ENCODE measurements around the gene TMEM120B. TPM values are rescaled to one million over a fixed set of nuclear protein-coding genes. Genes with fewer than 3 reads are reported as not detected.

TMEM120B gene
- total RNA-seq, 1 donor from 2014 or later: 13.7 TPM

- DNase-seq (ENCODE audit: extremely low read depth, low read depth, low spot score): no peak
These were observed 99.8 kb downstream of the TMEM120B start for GRCh38 chr12:121812320-121812871.

DNA sequence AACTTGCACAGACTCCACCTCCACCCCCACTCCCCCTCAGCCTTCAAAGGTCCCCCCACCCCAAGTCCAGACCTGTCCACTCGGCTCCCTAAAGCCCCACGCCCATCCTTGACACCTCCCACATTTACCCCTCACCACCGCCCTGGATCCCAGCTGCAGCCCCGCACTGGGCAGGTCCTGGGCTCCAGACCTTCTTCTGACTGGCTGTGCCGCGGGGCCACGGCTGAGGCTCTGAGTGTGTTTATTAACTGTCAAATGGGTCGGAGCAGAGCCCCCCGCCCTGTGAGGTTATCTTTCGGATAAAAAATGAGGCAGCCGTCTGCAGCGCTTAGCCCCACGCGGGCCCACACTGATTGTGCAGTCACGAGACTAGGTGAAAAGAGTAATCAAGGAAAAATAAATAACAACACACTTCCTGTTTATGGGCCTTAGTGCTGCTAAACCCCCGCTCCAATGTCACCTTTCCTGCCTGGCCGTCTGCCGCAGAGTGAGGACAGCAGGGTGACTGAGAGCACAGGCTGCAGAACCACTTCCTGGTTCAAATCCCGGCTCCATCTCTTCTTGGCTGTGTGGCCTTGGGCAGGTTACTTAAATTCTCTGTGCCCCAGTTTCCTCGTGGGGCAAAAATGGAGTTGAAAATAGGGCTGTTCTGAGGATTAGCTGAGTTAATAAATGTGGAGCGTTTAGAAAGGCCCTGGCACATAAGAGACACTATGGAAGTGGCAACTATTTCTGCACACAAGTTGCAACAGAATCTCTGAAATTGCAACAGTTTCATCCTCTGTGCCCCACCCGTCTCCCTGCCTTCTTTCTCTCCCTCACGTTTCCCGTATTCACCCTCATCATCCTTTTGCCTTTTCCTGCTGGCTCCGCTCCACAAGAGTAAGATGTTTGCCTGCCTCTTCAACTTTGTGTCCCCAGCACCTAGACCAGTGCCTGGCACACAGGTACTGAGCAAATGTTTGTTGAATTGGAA is 100.7 kb downstream of the TMEM120B start:
- no peak for DNase-seq (ENCODE audit: extremely low read depth, low read depth, low spot score)

DNA sequence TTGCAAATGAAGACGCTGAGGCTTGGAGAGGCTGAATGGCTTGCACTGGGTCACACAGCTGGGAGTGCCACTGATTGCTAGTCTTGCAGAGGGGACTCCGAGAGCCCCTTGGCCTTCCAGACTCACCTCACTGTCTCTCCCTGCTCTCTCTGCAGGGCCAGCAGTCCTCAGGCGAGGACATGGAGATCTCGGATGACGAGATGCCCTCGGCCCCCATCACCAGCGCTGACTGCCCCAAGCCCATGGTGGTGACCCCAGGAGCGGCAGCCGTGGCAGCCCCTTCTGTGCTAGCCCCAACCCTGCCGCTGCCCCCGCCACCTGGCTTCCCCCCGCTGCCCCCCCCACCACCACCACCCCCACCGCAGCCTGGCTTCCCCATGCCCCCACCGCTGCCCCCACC is 101.4 kb downstream of the TMEM120B start:
- no peak for DNase-seq (ENCODE audit: extremely low read depth, low read depth, low spot score)

GRCh38 chr12:121814429-121815119 is 102.0 kb downstream of the TMEM120B start:
- DNase-seq (ENCODE audit: extremely low read depth, low read depth, low spot score): no peak

DNA sequence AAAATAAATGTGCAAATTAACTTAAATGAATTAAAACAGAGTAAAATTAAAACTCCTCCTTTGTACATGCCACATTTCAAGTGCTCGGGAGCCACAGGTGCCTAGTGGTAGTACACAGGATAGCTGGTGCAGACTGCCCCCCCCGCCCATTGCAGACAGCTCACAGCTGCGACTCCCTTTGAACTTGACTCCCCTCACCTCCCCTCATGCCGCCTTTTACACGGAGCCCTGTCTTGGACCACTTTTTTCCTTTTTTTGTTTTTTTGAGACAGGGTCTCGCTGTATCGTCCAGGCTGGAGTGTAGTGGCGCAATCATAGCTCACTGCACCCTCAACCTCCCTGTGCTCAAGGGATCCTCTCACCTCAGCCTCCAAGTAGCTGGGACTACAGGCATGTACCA is 102.7 kb downstream of the TMEM120B start:
- no peak for DNase-seq (ENCODE audit: extremely low read depth, low read depth, low spot score)

DNA sequence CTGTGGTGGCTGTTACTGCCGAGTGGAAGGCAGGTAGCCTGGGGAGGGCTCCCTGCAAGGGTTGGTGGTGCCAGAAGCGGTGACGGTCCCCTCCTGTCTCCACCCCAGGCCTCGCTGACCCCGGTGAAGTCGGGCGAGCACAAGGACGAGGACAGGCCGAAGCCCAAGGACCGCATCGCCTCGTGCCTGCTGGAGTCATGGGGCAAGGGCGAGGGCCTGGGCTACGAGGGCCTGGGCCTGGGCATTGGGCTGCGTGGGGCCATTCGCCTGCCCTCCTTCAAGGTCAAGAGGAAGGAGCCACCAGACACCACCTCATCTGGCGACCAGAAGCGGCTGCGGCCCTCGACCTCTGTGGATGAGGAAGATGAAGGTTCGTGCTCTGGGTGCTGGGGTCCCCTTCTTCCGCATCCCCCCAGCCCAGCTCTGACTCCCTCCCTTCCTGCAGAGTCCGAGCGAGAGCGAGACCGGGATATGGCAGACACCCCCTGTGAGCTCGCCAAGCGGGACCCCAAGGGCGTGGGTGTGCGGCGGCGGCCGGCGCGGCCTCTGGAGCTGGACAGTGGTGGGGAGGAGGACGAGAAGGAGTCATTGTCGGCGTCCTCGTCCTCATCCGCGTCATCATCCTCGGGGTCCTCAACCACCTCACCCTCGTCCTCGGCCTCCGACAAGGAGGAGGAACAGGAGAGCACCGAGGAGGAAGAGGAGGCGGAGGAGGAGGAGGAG is 104.5 kb downstream of the TMEM120B start:
- no peak for DNase-seq (ENCODE audit: extremely low read depth, low read depth, low spot score)

GRCh38 chr12:121817648-121818043 is 105.1 kb downstream of the TMEM120B start:
- no peak for DNase-seq (ENCODE audit: extremely low read depth, low read depth, low spot score)

DNA sequence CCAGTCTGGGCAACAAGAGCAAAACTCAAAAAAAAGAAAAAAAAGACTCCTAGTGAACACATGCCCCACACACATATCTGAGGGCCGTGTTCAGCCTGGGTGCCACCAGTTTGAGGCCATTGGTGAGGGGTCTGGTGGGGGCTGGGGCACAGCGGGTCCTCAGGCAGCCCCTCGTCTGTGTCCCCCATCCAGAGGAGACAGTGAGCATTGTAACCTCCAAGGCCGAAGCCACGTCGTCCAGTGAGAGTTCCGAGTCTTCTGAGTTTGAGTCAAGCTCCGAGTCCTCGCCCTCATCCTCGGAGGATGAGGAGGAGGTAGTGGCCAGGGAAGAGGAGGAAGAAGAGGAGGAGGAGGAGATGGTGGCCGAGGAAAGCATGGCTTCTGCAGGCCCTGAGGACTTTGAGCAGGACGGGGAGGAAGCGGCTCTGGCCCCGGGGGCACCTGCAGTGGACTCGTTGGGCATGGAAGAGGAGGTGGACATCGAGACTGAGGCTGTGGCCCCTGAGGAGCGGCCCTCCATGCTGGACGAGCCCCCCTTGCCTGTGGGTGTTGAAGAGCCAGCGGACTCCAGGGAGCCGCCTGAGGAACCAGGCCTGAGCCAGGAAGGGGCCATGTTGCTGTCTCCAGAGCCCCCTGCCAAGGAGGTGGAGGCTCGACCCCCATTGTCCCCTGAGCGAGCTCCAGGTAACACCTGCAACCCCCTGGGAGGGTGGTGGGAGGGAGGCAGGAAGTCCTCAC is 106.8 kb downstream of the TMEM120B start:
- DNase-seq (ENCODE audit: extremely low read depth, low read depth, low spot score): no peak

- DNase-seq (ENCODE audit: extremely low read depth, low read depth, low spot score): no peak
These were observed 107.5 kb downstream of the TMEM120B start for GRCh38 chr12:121820056-121820455.

DNA sequence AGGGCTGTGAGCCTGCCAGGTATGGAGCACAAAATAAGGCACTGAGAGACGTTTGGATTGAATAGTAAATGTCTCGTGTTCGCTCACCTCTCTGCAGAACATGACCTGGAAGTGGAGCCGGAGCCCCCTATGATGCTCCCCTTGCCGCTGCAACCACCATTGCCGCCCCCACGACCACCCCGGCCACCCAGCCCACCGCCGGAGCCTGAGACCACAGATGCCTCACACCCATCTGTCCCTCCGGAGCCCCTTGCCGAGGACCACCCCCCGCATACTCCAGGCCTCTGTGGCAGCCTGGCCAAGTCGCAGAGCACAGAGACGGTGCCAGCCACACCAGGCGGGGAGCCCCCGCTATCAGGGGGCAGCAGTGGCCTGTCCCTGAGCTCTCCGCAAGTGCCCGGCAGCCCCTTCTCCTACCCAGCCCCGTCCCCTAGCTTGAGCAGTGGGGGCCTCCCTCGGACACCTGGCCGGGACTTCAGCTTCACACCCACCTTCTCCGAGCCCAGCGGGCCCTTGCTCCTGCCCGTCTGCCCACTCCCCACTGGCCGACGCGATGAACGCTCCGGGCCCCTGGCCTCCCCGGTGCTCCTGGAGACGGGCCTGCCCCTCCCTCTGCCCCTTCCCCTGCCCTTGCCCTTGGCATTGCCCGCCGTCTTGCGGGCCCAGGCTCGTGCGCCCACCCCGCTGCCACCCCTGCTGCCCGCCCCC is 110.0 kb downstream of the TMEM120B start:
- no peak for DNase-seq (ENCODE audit: extremely low read depth, low read depth, low spot score)

DNA sequence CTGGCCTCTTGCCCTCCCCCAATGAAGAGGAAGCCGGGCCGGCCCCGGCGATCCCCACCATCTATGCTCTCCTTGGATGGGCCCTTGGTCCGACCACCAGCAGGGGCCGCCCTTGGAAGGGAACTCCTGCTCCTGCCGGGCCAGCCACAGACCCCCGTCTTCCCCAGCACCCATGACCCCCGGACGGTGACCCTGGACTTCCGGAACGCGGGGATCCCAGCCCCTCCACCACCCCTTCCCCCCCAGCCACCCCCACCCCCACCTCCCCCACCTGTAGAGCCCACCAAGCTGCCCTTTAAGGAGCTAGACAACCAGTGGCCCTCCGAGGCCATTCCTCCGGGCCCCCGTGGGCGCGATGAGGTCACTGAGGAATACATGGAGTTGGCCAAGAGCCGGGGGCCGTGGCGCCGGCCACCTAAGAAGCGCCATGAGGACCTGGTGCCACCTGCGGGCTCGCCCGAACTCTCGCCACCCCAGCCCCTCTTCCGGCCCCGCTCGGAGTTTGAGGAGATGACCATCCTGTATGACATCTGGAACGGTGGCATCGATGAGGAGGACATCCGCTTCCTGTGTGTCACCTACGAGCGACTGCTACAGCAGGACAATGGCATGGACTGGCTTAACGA is 110.7 kb downstream of the TMEM120B start:
- no peak for DNase-seq (ENCODE audit: extremely low read depth, low read depth, low spot score)

DNA sequence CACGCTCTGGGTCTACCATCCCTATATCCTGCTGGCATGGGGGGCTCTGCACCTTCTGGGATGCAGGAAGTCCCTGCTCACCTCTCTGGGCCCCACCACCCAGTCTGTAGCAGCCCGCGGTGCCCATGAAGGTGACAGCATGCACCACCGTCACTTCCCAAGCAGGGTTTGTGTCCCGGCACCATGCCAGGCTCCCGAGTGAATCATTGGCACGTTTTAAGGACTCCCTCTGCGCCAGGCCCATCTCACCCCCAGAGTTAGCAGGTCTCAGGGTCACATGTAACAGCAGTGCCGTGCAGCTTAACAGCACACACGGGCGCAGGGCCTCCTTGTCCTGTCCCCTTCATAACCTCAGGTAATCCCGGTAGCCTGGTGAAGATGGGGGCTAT is 111.2 kb downstream of the TMEM120B start:
- DNase-seq (ENCODE audit: extremely low read depth, low read depth, low spot score): no peak

- no peak for DNase-seq (ENCODE audit: extremely low read depth, low read depth, low spot score)
These were observed 112.5 kb downstream of the TMEM120B start for GRCh38 chr12:121825041-121825523.

GRCh38 chr12:121826318-121827150 is 114.0 kb downstream of the TMEM120B start:
- DNase-seq (ENCODE audit: extremely low read depth, low read depth, low spot score): no peak

DNA sequence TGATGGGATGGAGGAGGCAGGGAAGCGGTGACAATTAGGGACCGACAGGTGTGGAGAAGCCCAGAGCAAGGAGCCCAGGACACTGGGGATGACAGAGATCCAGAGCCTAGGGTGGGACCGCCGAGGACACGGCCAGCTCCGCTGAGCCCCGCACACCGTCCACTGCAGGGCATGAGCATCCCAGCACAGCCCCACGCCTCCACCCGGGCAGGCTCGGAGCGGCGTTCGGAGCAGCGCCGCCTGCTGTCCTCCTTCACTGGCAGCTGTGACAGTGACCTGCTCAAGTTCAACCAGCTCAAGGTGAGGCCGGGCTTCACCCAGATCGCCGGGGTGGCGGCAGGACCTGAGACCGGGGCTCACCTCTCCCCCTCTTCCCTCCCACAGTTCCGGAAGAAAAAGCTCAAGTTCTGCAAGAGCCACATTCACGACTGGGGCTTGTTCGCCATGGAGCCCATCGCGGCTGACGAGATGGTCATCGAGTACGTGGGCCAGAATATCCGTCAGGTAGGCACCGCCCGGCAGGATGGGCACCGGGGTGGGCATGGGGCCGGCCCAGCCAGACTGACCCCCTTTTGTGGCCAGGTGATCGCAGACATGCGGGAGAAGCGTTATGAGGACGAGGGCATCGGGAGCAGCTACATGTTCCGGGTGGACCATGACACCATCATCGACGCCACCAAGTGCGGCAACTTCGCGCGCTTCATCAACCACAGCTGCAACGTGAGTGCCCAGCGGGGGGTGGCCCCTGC is 115.0 kb downstream of the TMEM120B start:
- DNase-seq (ENCODE audit: extremely low read depth, low read depth, low spot score): no peak

DNA sequence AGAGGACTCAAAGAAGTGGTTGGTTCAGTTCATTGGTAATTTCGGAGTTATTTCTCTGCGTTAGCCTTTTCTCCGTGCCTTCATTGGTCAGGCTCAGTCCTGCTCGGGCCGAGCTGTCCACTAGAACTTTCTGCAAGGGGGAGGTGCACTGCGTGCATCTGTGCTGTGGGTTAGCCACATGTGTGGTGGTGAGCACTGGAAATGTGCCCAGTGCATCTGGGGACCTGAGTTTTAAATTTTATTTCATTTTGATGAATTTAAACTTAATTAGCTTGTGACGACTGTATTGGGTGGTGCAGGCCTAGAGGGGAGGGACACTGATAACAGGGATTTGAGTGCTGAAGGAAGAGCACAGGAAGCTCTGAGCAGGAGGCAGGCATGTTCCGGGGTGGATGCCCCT is 115.8 kb downstream of the TMEM120B start:
- DNase-seq (ENCODE audit: extremely low read depth, low read depth, low spot score): no peak

DNA sequence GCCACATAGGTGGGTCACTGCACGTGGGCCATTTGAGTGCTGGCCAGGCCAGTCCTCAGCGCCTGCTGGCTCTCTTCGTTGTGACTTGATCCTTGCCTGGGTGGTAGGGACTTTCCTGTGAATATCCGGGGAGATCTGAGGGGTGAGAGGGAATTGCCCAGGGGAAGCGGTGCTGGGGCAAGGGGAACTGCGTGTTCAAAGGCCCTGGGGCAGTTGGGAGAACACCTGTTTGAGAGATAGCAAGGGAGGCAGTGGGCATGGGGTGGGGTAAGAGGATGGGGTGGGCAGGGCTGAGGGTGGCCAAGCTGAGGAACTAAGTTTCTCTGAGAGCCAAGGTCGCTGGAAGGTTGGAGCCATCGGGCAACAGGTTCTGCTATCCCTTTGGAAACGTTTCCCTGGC is 116.3 kb downstream of the TMEM120B start:
- no peak for DNase-seq (ENCODE audit: extremely low read depth, low read depth, low spot score)
